Adipose tissue (tissue), 3 donors: ENCODE measurements around the gene CDH4. TPM values are rescaled to one million over a fixed set of nuclear protein-coding genes. Genes with fewer than 3 reads are reported as not detected.
"Not testable (repeated sequence)": the region's sequence is repeated elsewhere in the genome, so short reads cannot be mapped to it uniquely, and the experiment has no call there.

Source experiments
- H3K27ac ChIP-seq: one replicate; pipeline ENCODE4 v1.5.1; 2013; ENCODE audit warnings: low read depth, low read length
- WGBS, 3 donors: extraction: QIAGEN DNeasy Blood & Tissue Kit; methylation state at CpG; one replicate each; pipeline ENCODE4 v1.1.7; 2013; 5-methylcytosine and 5-hydroxymethylcytosine counted together
- polyA plus RNA-seq, 3 donors: library from polyadenylated mRNA; stranded (reverse); fragments of 200-250 nt; gene quantifications; one replicate each; pipeline ENCODE4 v1.2.3, GENCODE V29; 2013
- donor health status: healthy with polysubstance abuse.
- donor health status: Bipolar disorder and iron deficiency.
- donor health status: healthy.

CDH4 gene
- polyA plus RNA-seq, 3 donors, result 0.04 to 0.11 (median 0.05) TPM

DNA sequence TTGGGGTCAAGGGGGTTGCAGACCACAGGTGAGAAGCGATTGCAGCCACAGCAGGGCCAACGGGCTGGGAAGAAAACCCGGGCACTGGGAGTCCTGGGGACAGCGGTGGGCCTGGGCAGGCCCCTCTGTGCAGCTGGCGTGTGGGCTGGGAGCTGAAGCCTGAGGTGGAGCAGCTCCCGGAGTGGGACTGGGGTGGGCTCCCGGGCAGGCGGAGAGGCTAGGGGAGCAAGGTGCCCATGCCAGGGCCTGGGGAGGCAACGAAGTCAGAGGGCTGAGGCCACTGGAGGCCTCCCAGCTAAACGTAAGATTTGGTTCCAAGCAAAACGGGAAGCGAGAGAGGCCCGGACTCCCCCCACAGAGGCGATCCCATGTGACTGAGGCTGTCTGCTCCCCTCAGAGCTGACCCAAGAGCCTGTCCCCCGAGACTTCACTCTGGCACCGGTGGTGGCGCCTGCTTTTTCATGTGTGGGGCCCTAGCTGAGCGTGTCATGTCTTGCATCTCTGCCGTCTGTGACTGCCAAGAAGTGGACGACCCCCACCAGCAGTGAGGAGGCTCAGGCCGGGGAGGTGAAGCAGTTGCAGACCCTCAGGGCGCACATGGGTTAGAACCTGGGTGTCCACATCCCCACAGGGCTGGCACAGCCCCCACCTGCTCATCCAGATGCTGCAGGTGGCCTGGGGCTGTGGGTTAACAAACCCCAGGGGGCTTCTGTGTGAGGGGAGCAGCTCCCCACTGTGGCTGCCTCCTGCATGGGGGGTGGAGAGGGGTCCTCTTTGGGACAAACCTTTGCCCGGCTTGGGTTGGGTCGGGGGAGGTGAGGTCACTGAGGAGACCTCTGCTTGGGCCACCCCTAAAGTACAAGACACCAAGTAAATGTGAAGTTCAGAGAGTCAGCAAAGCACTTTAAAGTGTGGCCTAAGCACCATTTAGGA is 601.3 kb downstream of the CDH4 start:
- WGBS, 3 donors, result 81 to 86% (median 82%) methylated on average over 24 of the region's 24 CpGs
- no peak overlapping the region for H3K27ac ChIP-seq

DNA sequence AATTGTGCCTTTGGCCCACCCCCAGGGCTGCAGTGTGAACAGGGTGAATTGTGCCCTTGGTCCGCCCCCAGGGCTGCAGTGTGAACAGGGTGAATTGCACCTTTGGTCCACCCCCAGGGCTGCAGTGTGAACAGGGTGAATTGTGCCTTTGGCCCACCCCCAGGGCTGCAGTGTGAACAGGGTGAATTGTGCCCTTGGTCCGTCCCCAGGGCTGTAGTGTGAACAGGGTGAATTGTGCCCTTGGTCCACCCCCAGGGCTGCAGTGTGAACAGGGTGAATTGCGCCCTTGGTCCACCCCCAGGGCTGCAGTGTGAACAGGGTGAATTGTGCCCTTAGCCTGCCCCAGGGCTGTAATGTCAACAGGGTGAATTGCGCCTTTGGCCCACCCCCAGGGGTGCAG is 602.5 kb downstream of the CDH4 start:
- WGBS, 3 donors, result 88 to 93% (median 88%) methylated on average over 4 of the region's 4 CpGs

DNA sequence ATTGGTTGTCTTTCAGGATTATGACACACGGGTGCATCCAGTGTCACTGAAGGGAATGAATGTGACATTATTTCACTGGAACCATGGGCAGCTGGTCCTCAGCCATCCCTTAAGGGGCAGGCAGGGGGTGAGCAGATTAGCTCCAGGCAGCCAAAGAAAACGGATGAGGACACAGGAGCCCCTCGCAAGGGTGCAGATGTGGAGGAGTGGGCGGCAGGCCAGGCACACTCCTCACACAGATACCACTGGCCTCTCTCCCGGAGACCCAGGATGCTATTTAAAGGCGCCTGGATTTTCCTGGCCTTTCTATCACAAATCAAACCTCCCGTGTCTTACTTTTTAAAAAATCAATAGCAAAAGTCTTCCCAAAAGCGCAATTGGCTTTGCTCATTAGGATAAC is 603.2 kb downstream of the CDH4 start:
- 61 to 78% (median 67%) methylated on average over 8 of the region's 8 CpGs for WGBS, 3 donors
- H3K27ac ChIP-seq, result no peak overlapping the region

More for the DNA sequence above, 602.5 kb downstream of the CDH4 start:
- H3K27ac ChIP-seq, result not testable (repeated sequence)

DNA sequence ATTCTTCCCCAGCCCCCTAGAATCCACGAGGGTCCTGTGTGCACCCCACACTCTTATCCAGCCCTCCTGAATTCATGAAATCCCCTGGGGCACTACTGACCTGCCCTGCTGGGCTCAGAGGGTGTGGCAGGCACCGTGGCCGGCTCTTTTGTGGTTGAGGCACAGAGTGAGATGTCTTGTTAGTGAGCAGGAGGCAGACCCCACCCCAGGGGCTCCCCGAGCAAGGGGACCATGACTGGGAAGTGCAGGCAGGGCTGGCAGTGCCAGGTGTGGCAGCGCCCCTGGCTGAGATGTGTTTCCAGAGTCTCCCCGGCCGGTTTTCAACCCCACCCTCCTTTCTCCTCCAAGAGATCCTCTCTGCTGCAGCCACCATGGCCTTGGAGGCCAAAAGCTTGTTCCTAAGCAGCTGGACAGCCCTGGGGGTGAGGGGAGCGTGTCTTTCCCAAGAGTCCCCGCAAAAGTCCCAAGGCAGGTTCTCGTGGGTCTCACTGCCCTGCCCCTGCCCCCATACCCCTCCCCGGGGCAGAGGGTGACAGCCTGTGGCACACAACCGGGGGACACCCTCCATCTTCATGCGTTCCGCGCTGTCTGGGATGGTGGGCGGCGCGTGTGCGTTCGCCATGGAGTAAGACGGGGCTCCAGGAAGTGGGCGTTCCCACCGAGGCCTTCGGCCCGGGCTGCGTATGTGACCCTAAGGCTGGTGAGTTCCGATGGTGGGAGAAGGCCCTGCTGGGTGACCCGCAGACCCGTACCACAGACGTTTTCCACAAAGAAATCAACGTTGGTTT is 604.8 kb downstream of the CDH4 start:
- H3K27ac ChIP-seq, result no peak overlapping the region
- WGBS, 3 donors, result 86 to 89% (median 88%) methylated on average over 30 to 31 of the region's 31 CpGs

DNA sequence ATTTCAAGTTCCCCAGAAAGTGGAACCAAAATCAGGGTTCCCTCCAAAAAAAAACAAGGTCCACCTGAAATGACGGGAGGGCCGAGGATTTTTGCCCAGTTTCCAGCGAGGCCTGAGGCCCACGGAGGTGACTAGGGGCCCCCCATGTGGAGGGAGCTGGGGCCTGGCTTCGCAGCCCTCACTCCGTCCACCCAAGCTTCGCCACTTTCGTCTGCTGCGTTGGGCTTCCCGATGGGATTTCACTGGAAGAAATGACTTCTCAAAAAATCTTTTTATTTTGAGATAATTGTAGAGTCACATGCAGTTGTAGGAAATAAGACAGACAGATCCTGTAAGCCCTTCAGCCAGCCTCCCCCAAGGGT is 605.3 kb downstream of the CDH4 start:
- H3K27ac ChIP-seq, result no peak overlapping the region
- WGBS, 3 donors, result 75 to 85% (median 75%) methylated on average over 10 of the region's 10 CpGs

DNA sequence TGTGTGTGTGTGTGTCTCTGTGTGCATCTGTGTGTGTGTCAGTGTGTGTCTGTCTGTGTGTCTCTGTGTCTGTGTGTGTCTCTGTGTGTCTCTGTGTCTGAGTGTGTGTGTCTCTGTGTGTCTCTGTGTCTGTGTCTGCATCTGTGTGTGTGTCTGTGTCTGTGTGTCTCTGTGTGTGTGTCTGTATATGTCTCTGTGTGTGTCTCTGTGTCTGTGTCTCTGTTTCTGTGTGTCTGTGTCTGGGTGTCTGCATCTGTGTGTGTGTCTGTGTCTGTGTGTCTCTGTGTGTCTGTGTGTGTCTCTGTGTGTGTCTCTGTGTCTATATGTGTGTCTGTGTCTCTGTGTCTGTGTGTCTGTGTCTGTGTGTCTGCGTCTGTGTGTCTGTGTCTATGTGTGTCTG is 605.8 kb downstream of the CDH4 start:
- H3K27ac ChIP-seq, result no peak overlapping the region
- WGBS, 3 donors, result 86 to 89% (median 89%) methylated on average over 1 of the region's 1 CpG

DNA sequence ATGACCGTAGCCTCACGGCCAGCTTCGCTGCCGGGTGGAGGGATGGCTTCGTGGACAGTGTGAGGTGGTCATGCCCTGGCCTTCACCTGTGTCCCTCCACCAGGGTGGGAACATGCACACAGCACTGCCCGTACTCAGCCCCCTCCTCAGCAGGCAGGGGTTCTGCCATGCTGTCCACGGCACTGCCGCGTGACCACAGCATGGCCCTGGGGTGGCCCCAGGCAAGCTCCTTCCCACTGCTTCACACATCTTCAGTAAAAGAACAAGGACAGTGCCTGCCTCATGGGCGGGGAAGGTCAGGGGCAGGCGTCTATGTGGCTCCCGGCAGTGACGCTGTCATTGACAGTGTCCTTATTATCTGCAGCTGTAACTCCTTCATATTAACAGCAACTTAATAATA is 607.7 kb downstream of the CDH4 start:
- no peak overlapping the region for H3K27ac ChIP-seq
- 86 to 90% (median 88%) methylated on average over 13 of the region's 13 CpGs for WGBS, 3 donors

DNA sequence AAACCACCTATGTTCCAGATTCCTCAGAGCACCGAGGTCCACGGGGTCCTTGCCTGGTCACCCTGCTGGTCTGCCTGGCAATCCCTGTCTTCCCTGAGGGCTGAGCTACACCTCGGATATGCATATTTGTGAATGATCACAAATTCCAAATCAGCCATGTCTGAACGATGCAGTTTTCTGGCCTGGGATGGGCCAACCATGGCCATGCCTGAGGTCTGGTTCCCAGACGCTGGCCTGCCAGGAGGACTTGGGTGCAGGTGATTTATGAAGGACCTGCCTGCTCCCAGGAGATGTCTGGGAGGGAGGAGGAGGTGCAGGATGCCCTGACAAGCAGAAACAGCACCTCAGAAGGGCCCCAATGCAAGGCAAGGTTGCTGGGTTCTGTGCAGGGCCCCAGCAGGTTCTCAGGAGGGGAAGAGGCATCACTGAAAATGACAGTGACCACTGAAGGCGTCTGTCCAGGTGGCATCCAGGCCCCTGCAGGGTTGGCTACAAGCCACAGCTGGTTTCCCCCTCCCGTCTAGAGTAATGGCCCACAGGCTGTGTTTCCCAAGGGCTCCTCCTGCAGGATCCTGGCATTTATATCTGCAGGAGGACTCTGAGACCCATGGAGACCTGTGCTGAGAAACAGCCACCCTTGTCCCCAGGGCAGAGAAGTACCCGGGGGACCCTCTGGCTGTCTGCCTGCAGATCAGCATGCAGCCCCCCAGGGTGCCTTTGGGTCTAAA is 608.4 kb downstream of the CDH4 start:
- no peak overlapping the region for H3K27ac ChIP-seq
- WGBS, 3 donors, result 50 to 76% (median 70%) methylated on average over 8 of the region's 8 CpGs

DNA sequence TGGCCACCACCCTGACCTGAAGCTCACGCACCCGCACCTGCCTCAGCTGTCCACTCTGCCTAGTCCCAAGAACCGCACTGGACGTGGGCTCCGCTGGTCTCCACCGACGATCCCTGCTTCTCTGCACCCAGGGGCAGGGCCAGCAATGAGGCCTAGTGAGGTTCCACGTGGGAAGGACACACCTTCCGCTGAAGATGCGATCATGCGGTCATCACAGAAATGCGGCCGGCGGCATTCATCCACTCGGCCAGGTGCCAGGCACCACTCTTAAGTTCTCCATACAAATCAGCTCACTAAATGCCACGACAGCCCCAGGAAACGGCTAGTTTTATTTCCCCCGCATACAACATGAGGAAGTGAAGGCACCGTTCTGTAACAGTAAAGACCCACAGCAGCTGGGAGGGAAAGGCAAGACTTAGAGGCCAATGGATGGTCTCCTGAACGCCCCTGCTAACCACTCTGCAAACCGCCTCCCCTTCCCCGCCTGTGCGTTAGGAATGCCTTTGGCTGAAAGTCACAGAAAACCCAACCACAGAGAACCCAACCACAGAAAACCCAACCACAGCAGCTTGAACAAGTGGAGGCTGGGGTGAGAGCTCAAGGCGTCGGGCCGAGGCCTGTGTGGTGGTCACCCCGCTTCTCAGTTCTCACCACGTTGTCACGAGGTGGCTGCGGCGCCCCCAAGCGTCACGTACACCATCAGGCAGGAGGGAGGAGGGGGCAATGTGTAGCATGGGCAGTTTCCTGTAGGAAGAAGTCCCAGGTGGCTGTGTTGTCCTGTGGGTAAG is 609.2 kb downstream of the CDH4 start:
- WGBS, 3 donors, result 81 to 84% (median 83%) methylated on average over 33 of the region's 33 CpGs
- no peak overlapping the region for H3K27ac ChIP-seq

DNA sequence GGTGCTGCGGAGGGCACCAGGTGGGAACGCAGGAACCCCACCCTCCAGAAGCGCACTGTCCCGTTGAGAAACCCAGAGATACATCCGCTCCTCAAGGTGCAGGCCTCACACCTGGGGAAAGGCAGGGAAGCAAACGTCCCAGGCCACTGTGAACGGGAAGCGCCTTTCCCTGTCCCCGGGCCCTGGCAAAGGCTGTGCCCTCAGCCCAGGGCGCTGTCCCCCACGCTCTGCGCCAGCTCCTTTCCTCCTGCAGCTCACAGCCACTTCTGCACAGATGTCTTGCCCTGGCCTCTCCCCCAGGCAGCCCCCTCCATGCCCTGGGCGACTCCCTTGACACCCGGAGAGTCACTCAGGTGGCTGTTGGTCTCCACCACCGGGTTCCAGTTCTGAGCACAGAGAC is 609.8 kb downstream of the CDH4 start:
- WGBS, 3 donors, result 85 to 91% (median 88%) methylated on average over 15 of the region's 15 CpGs
- no peak overlapping the region for H3K27ac ChIP-seq

DNA sequence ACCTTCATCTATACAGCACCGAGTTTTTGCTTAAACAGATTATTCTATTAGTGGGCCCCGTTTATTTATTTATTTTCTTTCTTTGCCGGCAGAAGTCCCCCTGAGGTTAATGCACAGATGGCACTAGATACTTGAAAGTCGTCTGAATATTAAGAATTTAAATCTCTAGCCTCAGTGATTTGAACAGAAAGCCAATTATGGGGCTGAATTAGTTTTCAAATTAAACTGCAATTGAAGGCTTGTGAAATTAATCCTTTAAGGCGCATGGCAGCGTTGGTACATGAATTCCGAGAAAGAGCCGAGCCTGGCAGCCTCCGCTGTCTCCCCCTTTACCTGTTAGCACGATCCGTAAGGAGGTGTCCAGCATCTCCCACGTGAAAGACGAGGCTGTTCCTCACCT is 610.8 kb downstream of the CDH4 start:
- no peak overlapping the region for H3K27ac ChIP-seq
- WGBS, 3 donors, result 68 to 85% (median 81%) methylated on average over 13 of the region's 13 CpGs

DNA sequence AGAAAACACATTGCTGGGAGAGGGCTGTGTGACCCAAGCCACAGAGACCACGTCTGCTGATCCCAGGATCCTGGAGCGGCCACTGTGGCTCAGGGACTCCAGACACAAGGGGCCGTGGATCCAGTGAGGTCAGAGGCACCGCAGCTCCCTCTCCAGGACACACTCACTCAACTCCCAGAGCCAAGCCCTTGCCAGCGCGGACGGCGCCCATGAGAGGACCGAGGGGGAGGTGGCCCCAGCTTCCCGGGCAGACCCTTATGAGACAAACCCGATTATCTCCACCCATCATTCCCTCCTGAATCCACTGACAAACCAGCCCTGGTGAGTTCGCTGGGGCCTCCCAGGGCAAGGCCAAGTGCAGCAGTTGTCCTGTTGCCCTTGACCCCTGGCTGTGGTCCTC is 612.4 kb downstream of the CDH4 start:
- whole genome bisulfite sequencing, 3 donors, result 79 to 88% (median 81%) methylated on average over 12 of the region's 12 CpGs
- H3K27ac ChIP-seq, result no peak overlapping the region

DNA sequence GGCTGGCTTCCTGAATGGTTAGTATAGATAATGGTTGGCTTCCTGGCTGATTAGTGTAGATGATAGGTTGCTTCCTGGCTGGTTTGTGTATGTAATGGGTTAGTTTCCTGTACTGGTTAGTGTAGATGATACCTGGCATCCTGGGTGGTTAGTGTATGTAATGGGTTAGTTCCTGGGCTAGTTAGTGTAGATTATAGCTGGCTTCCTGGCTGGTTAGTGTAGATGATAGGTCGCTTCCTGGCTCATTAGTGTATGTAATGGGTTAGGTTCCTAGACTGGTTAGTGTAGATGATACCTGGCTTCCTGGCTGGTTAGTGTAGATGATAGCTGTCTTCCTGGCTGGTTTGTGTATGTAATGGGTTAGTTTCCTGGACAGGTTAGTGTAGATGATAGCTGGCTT is 613.3 kb downstream of the CDH4 start:
- no peak overlapping the region for H3K27ac ChIP-seq
- 83 to 91% (median 91%) methylated on average over 1 of the region's 1 CpG for WGBS, 3 donors

DNA sequence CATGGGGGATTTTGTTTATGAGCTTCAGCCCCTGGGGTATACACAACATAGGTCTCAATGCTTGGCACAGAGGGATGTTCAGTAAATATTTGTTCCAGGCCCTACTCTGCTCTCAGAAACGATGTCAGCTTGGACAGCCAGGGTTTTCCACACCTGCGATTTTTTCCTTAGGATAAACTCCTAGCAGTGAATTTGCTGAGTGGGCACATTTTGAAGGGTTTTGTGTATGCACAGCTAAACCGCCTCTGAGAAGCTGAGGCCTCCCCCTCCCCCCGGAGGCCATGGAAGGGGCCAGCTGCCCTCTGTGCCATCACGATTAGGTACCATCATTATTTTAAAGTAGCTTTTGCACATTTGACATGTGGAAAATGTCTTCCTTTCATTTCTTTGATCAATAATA is 614.1 kb downstream of the CDH4 start:
- 54 to 69% (median 65%) methylated on average over 5 of the region's 5 CpGs for WGBS, 3 donors
- H3K27ac ChIP-seq, result no peak overlapping the region

DNA sequence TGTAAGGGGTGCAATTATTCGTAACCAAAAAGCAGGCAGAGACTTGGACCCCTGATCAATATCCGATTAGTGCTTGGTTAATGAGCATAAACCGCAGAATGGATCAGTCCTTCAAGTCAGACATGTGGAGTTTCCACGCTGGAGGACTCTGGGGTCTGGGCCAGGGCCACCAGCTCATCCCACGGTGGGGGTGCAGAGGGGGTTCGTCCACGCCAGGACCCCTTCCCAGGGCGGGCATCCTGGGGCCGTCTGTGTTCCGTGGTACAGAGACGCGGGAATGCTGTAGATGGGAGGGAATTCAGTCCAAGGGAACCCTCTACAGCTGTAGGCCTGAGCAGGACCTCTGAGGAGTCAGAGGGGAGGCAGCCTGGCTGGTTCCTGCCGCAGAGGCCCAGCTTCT is 615.9 kb downstream of the CDH4 start:
- no peak overlapping the region for H3K27ac ChIP-seq
- WGBS, 3 donors, result 78 to 85% (median 84%) methylated on average over 13 of the region's 13 CpGs

DNA sequence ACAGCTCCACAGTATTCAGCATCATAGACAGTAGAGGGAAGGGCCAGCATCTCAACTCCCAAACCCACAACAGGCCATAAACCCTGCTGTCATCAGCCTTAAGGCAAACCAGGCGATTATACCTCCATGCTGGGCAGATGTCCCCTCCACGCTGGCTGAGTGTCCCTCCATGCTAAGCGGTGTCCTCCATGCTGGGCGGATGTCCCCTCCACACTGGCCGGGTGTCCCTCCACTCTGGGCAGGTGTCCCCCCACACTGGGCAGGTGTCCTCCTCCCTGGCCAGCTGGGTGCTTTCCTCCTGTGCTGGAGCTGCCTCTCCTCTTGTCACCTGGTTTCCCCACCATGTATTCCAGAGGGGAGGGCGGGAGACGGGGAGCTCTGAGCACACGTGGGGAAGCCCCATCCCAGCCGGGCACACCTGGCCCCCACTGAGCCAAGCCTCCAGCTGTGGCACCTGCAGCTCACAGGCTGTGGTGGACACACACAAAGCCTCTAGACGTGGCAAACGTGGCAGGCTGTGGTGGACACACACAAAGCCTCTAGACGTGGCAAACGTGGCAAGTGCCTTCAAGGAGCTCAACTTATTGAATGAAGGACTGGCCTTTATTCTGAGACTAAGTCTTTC is 616.5 kb downstream of the CDH4 start:
- 71 to 74% (median 71%) methylated on average over 13 of the region's 13 CpGs for WGBS, 3 donors
- no peak overlapping the region for H3K27ac ChIP-seq

DNA sequence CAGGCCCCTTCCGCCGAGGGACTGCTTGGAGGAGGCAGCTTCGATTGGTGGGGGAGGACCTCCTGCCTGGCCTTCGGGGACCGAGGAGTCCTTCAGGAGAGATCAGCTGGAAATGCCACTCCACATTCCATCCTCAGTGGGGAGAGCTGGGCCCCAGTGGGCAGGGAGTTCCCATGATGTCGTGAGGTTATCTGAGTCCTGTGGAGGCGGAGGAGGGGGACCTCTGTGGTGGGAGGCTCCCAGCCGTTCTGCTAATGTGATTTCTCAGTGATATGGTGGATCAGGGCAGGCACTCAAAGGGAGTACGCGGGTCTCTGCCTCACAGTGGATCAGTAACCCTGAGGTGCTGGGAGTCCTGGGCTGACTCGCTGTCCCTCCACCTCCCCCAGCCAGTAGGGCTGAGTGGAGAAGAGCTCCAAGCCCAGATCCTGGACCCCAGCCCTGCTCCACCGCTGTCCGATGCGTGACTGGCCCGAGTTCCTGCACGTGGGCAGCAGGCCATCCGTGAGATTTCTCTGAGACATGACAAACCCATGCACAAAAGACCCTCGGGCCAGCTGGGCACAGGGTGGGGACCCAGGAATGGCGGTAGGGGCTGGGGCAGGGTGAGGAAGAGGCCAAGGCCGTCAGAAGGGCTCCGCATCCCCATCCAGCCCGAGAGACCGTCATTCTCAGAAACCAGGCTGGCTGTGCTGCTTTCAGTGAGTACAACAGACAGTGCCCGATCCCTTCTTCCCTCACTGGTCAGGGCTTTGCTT is 617.9 kb downstream of the CDH4 start:
- WGBS, 3 donors, result 65 to 74% (median 69%) methylated on average over 24 of the region's 24 CpGs
- no peak overlapping the region for H3K27ac ChIP-seq
